PFSK-1 (cell line): ENCODE measurements around the gene GRIN1.

ENCODE experiments used
- FOXP2 ChIP-seq: optimal IDR thresholded peaks from 2 replicates; pipeline ENCODE3; 2011; ENCODE audit warnings: borderline replicate concordance, control low read depth, inconsistent platforms; ENCODE audit not compliant: insufficient read depth; ENCODE audit errors: extremely low read length, extremely low read depth
- POLR2AphosphoS5 ChIP-seq: IDR thresholded peaks from 2 replicates; pipeline ENCODE4 v1.6.1; 2012; ENCODE audit warnings: low read depth, mild to moderate bottlenecking, control low read depth, low read length, moderate library complexity
- REST ChIP-seq, 2 experiments: IDR thresholded peaks; 2 replicates each; pipeline versions ENCODE4 v1.6.1 to v1.8.0; 2011 to 2012; ENCODE audit warnings: low read depth in 2 of 2, low read length in 2 of 2, control low read depth in 1 of 2, inconsistent platforms in 1 of 2, mild to moderate bottlenecking in 1 of 2, moderate library complexity in 1 of 2; ENCODE audit not compliant: insufficient read depth in 1 of 2
- SIN3A ChIP-seq: IDR thresholded peaks from 2 replicates; pipeline ENCODE4 v1.6.1; 2012; ENCODE audit warnings: mild to moderate bottlenecking, low read length, moderate library complexity, borderline replicate concordance; ENCODE audit not compliant: insufficient read depth
- TAF1 ChIP-seq: IDR thresholded peaks from 2 replicates; pipeline ENCODE4 v1.6.1; 2012; ENCODE audit warnings: low read length, control low read depth, borderline replicate concordance; ENCODE audit not compliant: insufficient read depth

DNA sequence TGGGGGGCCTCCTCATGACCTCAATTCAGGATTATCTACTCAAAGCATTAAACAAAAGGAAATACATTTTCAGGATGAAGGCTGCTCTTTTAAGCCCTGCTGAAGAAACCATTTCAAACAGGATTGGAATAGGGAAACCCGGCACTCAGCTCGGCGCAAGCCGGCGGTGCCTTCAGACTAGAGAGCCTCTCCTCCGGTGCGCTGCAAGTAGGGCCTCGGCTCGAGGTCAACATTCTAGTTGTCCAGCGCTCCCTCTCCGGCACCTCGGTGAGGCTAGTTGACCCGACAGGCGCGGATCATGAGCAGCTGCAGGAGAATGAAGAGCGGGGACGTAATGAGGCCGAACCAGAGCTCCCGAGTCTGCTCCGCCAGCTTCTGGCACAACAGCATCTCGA, 65.8 kb downstream of the GRIN1 start:
- TF ChIP-seq SIN3A, result no peak
- no peak for TF ChIP-seq POLR2AphosphoS5
- TF ChIP-seq REST (IDR thresholded peaks at IDR 0.05; ENCODE audit: insufficient read depth in 1 of 2, low read depth in 2 of 2, low read length in 2 of 2), result no peak
- TF ChIP-seq FOXP2, result no peak
- no peak for TF ChIP-seq TAF1
